ENCODE data around the gene POLR1G.
"Not testable (repeated sequence)": the region's sequence is repeated elsewhere in the genome, so short reads cannot be mapped to it uniquely, and the experiment has no call there.

Gene POLR1G

DNA sequence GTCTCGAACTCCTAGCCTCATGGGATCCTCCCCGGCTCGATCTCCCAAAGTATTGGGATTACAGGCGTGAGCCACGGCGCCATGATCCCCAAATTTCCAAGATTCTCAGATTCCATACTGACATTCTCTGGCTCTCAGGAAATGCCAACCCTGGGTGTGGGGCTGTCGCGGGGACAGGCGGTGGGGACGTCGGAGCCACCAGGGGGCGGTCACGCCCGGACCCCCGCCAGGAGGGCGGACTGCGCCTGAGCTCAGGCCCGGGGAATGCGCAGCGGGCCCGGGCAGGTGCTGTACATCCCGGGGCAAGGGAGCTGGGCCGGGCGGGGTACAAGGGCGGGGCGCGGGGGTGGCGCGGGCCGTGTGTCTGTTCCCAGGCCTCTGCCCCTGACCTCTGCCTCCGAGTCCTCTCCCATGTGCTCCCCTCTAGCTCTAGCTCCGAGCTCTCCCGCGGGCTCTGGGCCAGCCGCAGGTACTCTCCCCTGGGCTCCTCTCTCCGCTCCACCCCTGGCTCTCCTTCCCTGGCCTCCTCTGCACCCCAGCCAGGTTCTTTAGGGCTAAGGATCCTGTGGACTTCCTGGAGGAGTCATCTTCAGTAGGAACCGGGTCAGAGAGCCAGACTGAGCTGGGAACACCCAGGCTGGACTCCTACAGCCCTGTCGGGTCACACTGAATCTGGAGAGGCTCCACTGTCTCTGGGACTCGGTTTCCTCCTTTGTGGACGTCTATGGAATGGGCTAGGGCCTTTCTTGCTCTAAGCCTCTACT lies 4.0 kb upstream of the POLR1G start:
- no peak overlapping the region for H3K4me3 ChIP-seq (ENCODE audit: low read depth in 1 of 2, low read length in 2 of 2)
- no peaks in the 10 kb centered on the region for H3K9me3 ChIP-seq (ENCODE audit: control insufficient read depth in 1 of 2, low read length in 2 of 2)
- H3K27me3 ChIP-seq (ENCODE audit: low read depth, low read length) = peaks cover 13% of the 10 kb centered on the region
- H3K36me3 ChIP-seq (ENCODE audit: control insufficient read depth in 1 of 2, insufficient read depth in 2 of 2, low read length in 2 of 2) = peaks cover 0 to 7% of the 10 kb centered on the region in 2 donors
- no peak overlapping the region for H3K27ac ChIP-seq (ENCODE audit: low read length)
- peaks cover 4 to 48% of the 10 kb centered on the region in 2 donors for H3K4me1 ChIP-seq (ENCODE audit: control insufficient read depth in 1 of 2, insufficient read depth in 2 of 2, low read length in 2 of 2)

DNA sequence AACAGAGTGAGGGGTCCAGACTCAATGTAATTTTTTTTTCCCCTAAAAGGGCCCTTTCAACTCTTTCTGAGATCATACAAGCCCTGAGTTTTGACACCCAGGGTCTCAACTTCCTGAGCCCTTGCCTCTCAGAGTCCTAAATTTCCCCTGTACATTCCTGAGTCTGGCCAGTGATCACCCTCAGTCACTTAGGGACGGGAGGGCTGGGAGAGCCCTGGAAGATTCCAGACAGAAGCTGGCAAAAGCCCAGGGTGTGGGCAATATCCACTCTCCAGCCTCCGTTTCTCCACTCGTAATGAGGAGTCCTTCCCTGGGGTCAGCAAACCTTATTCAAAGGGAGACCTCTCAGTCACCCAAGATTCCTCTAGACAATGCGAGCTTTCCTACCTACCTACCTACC lies 3.2 kb upstream of the POLR1G start:
- Histone ChIP-seq H3K27me3 (ENCODE audit: low read depth, low read length) (peaks cover 13% of the 10 kb centered on the region), H3K4me3 (ENCODE audit: low read depth in 1 of 2, low read length in 2 of 2) (no peak overlapping the region), H3K27ac (ENCODE audit: low read length) (no peak overlapping the region), H3K36me3 (ENCODE audit: control insufficient read depth in 1 of 2, insufficient read depth in 2 of 2, low read length in 2 of 2) (peaks cover 0 to 10% of the 10 kb centered on the region in 2 donors), H3K9me3 (ENCODE audit: control insufficient read depth in 1 of 2, low read length in 2 of 2) (no peaks in the 10 kb centered on the region), H3K4me1 (ENCODE audit: control insufficient read depth in 1 of 2, insufficient read depth in 2 of 2, low read length in 2 of 2) (peaks cover 4 to 41% of the 10 kb centered on the region in 2 donors)

DNA sequence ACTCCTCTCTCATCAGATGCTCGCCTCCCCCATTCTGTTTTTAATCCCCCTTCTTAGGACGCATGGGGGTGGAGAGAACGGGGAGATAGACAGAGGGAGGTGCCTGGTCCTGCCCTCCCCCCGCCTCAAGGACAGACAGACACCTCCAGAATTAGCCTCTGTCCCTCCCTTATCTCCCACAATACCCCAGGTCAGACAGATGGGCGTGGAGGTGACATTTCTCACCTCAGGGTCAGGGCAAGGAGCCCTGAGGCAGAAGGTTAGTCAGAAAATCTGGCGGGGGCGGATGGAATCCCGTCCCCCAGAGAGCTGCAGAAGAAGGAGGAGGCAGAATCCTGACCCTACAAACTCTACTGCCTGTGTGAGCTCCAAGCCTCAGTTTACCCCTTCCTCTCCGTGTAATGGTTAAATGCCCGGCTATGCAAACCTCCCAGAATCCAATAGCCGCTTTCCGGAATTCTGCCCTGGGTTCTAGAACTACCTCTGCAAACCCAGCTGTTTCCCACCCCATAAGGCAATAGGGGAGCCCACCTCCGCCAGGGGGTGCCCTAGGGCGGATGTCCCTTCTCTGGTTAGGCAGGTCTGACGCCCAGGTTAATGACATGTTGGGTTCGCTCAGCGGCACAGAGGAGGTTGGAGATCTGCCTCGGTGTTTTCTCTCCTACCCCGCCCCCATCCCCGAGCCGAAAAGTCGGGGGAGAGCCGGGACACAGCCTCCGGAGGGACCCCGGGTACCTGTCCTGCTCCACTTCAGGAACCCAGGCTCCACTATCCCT lies 2.5 kb upstream of the POLR1G start:
- no peak overlapping the region for H3K27ac ChIP-seq (ENCODE audit: low read length)

DNA sequence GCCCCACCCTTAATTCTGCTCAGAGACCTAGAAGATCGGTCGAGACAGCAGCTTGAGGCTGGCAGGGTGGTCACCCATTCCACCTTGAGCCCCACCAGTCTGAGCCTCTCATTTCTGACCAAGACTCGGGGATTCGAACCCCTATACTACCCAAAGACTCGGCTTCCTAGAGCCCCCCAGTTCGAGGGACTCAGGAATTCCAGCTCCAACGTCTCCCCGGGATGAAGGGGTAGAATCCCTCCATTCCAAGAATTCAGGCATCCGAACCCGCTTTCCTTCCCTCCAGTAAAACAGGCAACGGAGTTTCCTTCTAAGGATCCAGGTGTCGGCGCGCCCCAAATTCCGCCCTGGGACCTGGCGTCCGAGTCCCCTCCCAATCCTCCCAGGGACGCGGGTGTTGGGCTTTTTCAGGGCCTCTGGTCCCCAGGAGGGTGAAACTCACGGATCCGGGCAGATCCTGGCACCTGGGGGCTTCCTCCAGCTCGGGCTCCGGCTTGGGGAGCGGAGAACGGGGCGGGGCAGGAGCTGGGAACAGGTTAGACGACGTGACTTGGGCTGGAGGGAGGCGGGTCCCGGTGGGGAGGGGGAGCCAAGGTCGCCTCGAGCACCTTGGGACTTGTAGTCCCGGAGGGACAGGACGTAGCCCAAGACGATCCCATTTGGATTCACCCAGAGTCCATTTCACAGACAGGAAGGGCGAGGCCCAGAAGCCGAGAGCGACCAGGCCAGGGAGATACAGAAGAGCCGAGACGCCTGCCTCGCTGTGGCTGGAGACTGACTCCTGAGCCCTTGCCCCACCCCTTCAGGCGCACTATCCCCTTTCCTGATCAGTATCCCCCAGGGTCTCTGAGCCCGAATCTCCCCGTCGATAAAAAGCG lies 1.6 kb upstream of the POLR1G start, which contains the start of gene PPP1R13L:
Gene PPP1R13L (minus strand): TSS at position 513 of the 878 bp plus-strand sequence. CDS start 6,751 bp downstream, outside the sequence.
- Histone ChIP-seq H3K27me3 (ENCODE audit: low read depth, low read length) (peaks cover 13% of the 10 kb centered on the region), H3K27ac (ENCODE audit: low read length) (peak within 1 kb of the TSS; percentile 96), H3K9me3 (ENCODE audit: control insufficient read depth in 1 of 2, low read length in 2 of 2) (no peaks in the 10 kb centered on the region), H3K4me3 (ENCODE audit: low read depth in 1 of 2, low read length in 2 of 2) (peak within 1 kb of the TSS; percentile 91 to 96), H3K36me3 (ENCODE audit: control insufficient read depth in 1 of 2, insufficient read depth in 2 of 2, low read length in 2 of 2) (peaks cover 0 to 17% of the 10 kb centered on the region in 2 donors), H3K4me1 (ENCODE audit: control insufficient read depth in 1 of 2, insufficient read depth in 2 of 2, low read length in 2 of 2) (peaks cover 4 to 34% of the 10 kb centered on the region in 2 donors)

More for the DNA sequence above, 2.5 kb upstream of the POLR1G start:
- Histone ChIP-seq H3K9me3 (ENCODE audit: control insufficient read depth in 1 of 2, low read length in 2 of 2) (no peaks in the 10 kb centered on the region), H3K4me1 (ENCODE audit: control insufficient read depth in 1 of 2, insufficient read depth in 2 of 2, low read length in 2 of 2) (peaks cover 4 to 35% of the 10 kb centered on the region in 2 donors), H3K4me3 (ENCODE audit: low read depth in 1 of 2, low read length in 2 of 2) (peak overlapping the region; percentile 91 to 96), H3K36me3 (ENCODE audit: control insufficient read depth in 1 of 2, insufficient read depth in 2 of 2, low read length in 2 of 2) (peaks cover 0 to 12% of the 10 kb centered on the region in 2 donors), H3K27me3 (ENCODE audit: low read depth, low read length) (peaks cover 13% of the 10 kb centered on the region)

DNA sequence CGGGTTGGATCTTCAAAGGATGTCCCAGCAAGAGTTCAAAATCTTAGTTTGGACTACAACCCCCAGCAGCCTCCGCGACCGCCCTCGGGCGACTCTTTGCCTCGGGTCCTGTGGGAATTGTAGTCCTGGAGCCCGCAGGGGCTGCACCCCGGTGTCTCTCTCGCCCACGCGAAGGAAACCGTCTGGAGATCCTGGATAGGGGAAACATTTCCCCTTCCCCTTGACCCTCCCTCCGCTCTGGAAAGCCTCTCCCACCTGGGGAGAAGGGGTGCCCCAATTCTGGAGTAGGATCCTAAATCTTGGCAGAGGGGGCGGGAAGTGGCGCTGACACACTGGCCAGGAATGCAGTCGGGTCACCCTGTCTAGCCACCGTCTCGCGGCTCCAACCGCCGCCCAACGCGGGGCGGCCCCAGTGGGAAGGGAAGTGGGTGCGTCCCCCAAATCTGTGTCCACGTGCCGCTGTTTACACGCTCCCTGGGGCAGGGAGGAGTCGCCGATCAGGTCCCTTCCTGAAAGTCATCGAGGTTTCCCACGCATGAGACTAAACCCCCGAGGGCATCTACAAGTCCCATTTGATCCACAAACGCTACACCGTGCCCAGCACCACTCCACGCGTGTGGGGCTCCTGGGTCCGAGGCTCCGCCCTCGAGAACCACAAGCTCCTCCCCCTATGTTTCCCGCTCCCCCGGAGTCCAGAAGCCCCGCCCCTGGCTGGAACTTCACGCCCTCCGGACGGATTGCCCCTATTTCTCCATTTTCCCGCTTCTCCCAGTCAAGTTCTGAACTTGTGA lies 814 bp upstream of the POLR1G start:
- no peaks in the 10 kb centered on the region for H3K9me3 ChIP-seq (ENCODE audit: control insufficient read depth in 1 of 2, low read length in 2 of 2)
- peaks cover 4 to 34% of the 10 kb centered on the region in 2 donors for H3K4me1 ChIP-seq (ENCODE audit: control insufficient read depth in 1 of 2, insufficient read depth in 2 of 2, low read length in 2 of 2)
- H3K4me3 ChIP-seq (ENCODE audit: low read depth in 1 of 2, low read length in 2 of 2) = peak overlapping the region; percentile 91 to 96
- H3K27me3 ChIP-seq (ENCODE audit: low read depth, low read length) = peaks cover 13% of the 10 kb centered on the region
- peak overlapping the region; percentile 96 for H3K27ac ChIP-seq (ENCODE audit: low read length)
- H3K36me3 ChIP-seq (ENCODE audit: control insufficient read depth in 1 of 2, insufficient read depth in 2 of 2, low read length in 2 of 2) = peaks cover 0 to 17% of the 10 kb centered on the region in 2 donors

DNA sequence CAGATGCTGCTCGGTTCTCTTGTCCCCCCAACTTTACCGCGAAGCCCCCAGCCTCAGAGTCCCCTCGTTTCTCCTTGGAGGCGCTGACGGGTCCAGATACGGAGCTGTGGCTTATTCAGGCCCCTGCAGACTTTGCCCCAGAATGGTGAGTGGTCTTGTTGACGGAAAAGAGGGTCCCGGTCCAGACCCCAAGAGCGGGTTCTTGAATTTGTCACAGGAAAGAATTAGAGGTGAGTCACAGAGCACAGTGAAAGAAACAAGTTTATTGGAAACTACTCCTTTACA lies 589 bp downstream of the POLR1G start:
- H3K4me1 ChIP-seq (ENCODE audit: control insufficient read depth in 1 of 2, insufficient read depth in 2 of 2, low read length in 2 of 2) = peaks cover 4 to 34% of the 10 kb centered on the region in 2 donors
- no peaks in the 10 kb centered on the region for H3K9me3 ChIP-seq (ENCODE audit: control insufficient read depth in 1 of 2, low read length in 2 of 2)
- H3K27me3 ChIP-seq (ENCODE audit: low read depth, low read length) = peaks cover 13% of the 10 kb centered on the region
- peaks cover 0 to 22% of the 10 kb centered on the region in 2 donors for H3K36me3 ChIP-seq (ENCODE audit: control insufficient read depth in 1 of 2, insufficient read depth in 2 of 2, low read length in 2 of 2)
- H3K4me3 ChIP-seq (ENCODE audit: low read depth in 1 of 2, low read length in 2 of 2) = peak overlapping the region; percentile 91 to 96
- no peak overlapping the region for H3K27ac ChIP-seq (ENCODE audit: low read length)

DNA sequence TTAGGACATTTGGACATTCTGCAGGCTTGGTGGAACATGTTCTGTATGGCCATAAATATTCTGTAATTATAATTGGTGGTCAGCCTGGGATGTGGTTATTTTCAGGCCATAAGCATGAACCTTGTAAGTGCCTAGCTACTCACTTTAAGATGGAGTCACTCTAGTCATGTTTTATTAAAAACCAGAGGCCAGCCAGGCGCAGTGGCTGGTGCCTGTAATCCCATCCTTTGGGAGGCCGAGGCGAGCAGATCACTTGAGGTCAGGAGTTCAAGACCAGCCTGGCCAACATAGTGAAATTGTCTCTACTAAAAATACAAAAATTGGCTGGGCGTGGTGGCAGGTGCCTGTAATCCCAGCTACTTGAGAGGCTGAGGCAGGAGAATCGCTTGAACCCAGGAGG lies 1.1 kb downstream of the POLR1G start:
- Histone ChIP-seq H3K27me3 (ENCODE audit: low read depth, low read length) (peaks cover 13% of the 10 kb centered on the region), H3K4me1 (ENCODE audit: control insufficient read depth in 1 of 2, insufficient read depth in 2 of 2, low read length in 2 of 2) (peaks cover 4 to 30% of the 10 kb centered on the region in 2 donors), H3K36me3 (ENCODE audit: control insufficient read depth in 1 of 2, insufficient read depth in 2 of 2, low read length in 2 of 2) (peaks cover 0 to 22% of the 10 kb centered on the region in 2 donors), H3K4me3 (ENCODE audit: low read depth in 1 of 2, low read length in 2 of 2) (peak overlapping the region; percentile 91 to 96)
- not testable (repeated sequence) for H3K9me3 ChIP-seq (ENCODE audit: control insufficient read depth in 1 of 2, low read length in 2 of 2); H3K27ac ChIP-seq (ENCODE audit: low read length)

DNA sequence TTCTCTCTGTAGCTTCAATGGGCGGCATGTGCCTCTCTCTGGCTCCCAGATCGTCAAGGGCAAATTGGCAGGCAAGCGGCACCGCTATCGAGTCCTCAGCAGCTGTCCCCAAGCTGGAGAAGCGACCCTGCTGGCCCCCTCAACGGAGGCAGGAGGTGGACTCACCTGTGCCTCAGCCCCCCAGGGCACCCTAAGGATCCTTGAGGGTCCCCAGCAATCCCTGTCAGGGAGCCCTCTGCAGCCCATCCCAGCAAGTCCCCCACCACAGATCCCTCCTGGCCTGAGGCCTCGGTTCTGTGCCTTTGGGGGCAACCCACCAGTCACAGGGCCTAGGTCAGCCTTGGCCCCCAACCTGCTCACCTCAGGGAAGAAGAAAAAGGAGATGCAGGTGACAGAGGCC lies 1.7 kb downstream of the POLR1G start:
- Histone ChIP-seq H3K9me3 (ENCODE audit: control insufficient read depth in 1 of 2, low read length in 2 of 2) (no peaks in the 10 kb centered on the region), H3K4me1 (ENCODE audit: control insufficient read depth in 1 of 2, insufficient read depth in 2 of 2, low read length in 2 of 2) (peaks cover 4 to 27% of the 10 kb centered on the region in 2 donors), H3K4me3 (ENCODE audit: low read depth in 1 of 2, low read length in 2 of 2) (no peak overlapping the region), H3K27me3 (ENCODE audit: low read depth, low read length) (peaks cover 13% of the 10 kb centered on the region), H3K36me3 (ENCODE audit: control insufficient read depth in 1 of 2, insufficient read depth in 2 of 2, low read length in 2 of 2) (peaks cover 0 to 23% of the 10 kb centered on the region in 2 donors), H3K27ac (ENCODE audit: low read length) (no peak overlapping the region)

DNA sequence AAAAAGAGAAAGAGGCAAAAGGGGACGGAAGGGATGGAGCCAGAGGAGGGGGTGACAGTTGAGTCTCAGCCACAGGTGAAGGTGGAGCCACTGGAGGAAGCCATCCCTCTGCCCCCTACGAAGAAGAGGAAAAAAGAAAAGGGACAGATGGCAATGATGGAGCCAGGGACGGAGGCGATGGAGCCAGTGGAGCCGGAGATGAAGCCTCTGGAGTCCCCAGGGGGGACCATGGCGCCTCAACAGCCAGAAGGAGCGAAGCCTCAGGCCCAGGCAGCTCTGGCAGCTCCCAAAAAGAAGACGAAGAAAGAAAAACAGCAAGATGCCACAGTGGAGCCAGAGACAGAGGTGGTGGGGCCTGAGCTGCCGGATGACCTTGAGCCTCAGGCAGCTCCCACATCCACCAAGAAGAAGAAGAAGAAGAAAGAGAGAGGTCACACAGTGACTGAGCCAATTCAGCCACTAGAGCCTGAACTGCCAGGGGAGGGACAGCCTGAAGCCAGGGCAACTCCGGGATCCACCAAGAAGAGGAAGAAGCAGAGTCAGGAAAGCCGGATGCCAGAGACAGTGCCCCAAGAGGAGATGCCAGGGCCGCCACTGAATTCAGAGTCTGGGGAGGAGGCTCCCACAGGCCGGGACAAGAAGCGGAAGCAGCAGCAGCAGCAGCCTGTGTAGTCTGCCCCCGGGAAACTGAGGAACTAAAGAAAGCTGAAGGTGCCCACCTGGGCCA lies 2.5 kb downstream of the POLR1G start:
- H3K36me3 ChIP-seq (ENCODE audit: control insufficient read depth in 1 of 2, insufficient read depth in 2 of 2, low read length in 2 of 2) = peaks cover 6 to 32% of the 10 kb centered on the region in 2 donors
- H3K27ac ChIP-seq (ENCODE audit: low read length) = no peak overlapping the region
- no peaks in the 10 kb centered on the region for H3K9me3 ChIP-seq (ENCODE audit: control insufficient read depth in 1 of 2, low read length in 2 of 2)
- H3K4me3 ChIP-seq (ENCODE audit: low read depth in 1 of 2, low read length in 2 of 2) = no peak overlapping the region
- H3K27me3 ChIP-seq (ENCODE audit: low read depth, low read length) = peaks cover 10% of the 10 kb centered on the region
- H3K4me1 ChIP-seq (ENCODE audit: control insufficient read depth in 1 of 2, insufficient read depth in 2 of 2, low read length in 2 of 2) = peaks cover 4 to 27% of the 10 kb centered on the region in 2 donors

DNA sequence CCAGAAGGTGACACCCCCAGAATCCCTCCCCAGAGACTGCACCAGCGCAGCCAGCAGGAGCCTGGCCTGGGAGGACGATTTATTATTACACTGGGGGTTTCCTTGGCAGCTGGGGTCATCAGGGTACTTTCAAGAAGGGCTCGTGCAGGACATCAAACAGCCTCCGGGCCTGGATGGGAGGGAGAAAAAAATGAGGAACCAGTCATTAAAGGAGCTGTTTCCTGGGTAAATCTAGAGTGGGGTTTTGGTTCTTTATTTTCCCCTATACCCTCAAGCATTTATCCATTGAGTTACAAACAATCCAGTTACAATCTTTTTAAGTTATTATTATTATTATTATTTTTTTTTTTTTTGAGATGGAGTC lies 3.1 kb downstream of the POLR1G start:
- Histone ChIP-seq H3K4me3 (ENCODE audit: low read depth in 1 of 2, low read length in 2 of 2) (no peak overlapping the region), H3K4me1 (ENCODE audit: control insufficient read depth in 1 of 2, insufficient read depth in 2 of 2, low read length in 2 of 2) (peaks cover 4 to 22% of the 10 kb centered on the region in 2 donors), H3K36me3 (ENCODE audit: control insufficient read depth in 1 of 2, insufficient read depth in 2 of 2, low read length in 2 of 2) (peaks cover 8 to 34% of the 10 kb centered on the region in 2 donors), H3K27me3 (ENCODE audit: low read depth, low read length) (peaks cover 5% of the 10 kb centered on the region), H3K27ac (ENCODE audit: low read length) (no peak overlapping the region), H3K9me3 (ENCODE audit: control insufficient read depth in 1 of 2, low read length in 2 of 2) (no peaks in the 10 kb centered on the region)

All from muscle layer of duodenum (tissue), 2 donors.